ENCODE results near the gene NPB. TPM values are rescaled to one million over a fixed set of nuclear protein-coding genes. Genes with fewer than 3 reads are reported as not detected.

NPB gene
- total and polyA plus RNA-seq, 2 of the 8 experiments (the other 6 are each of a cell fraction or from before 2014, with no cell fraction given): 1.5 to 2.5 TPM

GRCh38 chr17:81869221-81870130 lies 32.6 kb upstream of the NPB start:
- CTCF ChIA-PET (ENCODE audit: partially characterized antibody): interaction anchor here (0.7 to 2.9 kb wide), 54 partner anchors 9 to 207 kb away, joined by 3 to 24 read pairs (median 4); partner anchors contain the start of genes MRPL12, MYADML2, NPB and PCYT2
- H3K79me2 ChIP-seq (ENCODE audit: control insufficient read depth in 1 of 2, insufficient read depth in 2 of 2, low read length in 2 of 2): peaks cover 4% of the 10 kb centered on the region in 2 experiments; a peak in 2 of 4 replicates
- POLR2A ChIA-PET (ENCODE audit: partially characterized antibody): interaction anchor here (0.7 to 6.6 kb wide), 37 partner anchors 9 to 184 kb away, joined by 3 to 41 read pairs (median 5); partner anchors contain the start of genes ALYREF, ANAPC11, CENPX and DCXR
- no peak for TF ChIP-seq CTBP2 (IDR thresholded peaks at IDR 0.05; ENCODE audit: borderline replicate concordance, insufficient read depth, insufficient read length, low read length)
- TF ChIP-seq POLR2A (IDR thresholded peaks at IDR 0.05; ENCODE audit: control extremely low read depth in 1 of 2, low read depth in 2 of 2, low read length in 2 of 2): no peak; a peak in 2 of 3 replicates
- no peak for TF ChIP-seq RFX5 (IDR thresholded peaks at IDR 0.05; ENCODE audit: borderline replicate concordance, low read depth, low read length)
- TF ChIP-seq CTCF (IDR thresholded peaks at IDR 0.05; ENCODE audit: control extremely low read depth in 1 of 3, insufficient read depth in 1 of 3, low read depth in 1 of 3, low read length in 3 of 3): peak; percentile 72 to 76 (median 76)
- no peak for TF ChIP-seq ATF3 (IDR thresholded peaks at IDR 0.05; ENCODE audit: insufficient read depth, low read depth, low read length)
- no peak for TF ChIP-seq TAF1 (IDR thresholded peaks at IDR 0.05; ENCODE audit: low read depth, low read length)
- TF ChIP-seq HDAC6 (IDR thresholded peaks at IDR 0.05; ENCODE audit: low read depth, low read length): no peak

More at GRCh38 chr17:81869221-81870130, 32.6 kb upstream of the NPB start:
- FAIRE-seq (no peak), DNase-seq (ENCODE audit: low read depth in 1 of 2, low spot score in 2 of 2) (peak in 1 of 2 experiments; percentile 90)
- Histone ChIP-seq H3K14ac (ENCODE audit: insufficient read length) (no peak overlapping the region), H4K20me1 (replicated peaks in 1 of 2; ENCODE audit: control insufficient read depth in 1 of 2, insufficient read depth in 2 of 2, low read length in 2 of 2) (peaks cover 6 to 33% of the 10 kb centered on the region in 2 experiments), H3K18ac (ENCODE audit: extremely low read depth, low read length) (no peak overlapping the region; the same call in 1 of the 2 replicates), H3K4me3 (ENCODE audit: extremely low read depth in 1 of 4, insufficient read depth in 2 of 4, low read depth in 3 of 4, low read length in 4 of 4) (peak overlapping the region; percentile 63 to 79 (median 76); a peak in 7 of 8 replicates), H3K56ac (replicated peaks; ENCODE audit: insufficient read length, low read depth, low read length) (peak overlapping the region; percentile 2), H3K79me1 (ENCODE audit: low read depth, low read length) (peaks cover 2% of the 10 kb centered on the region; the same call in 1 of the 2 replicates), H4K5ac (ENCODE audit: insufficient read length, low read depth, low read length) (peak overlapping the region; percentile 63), H3K27me3 (replicated peaks in 1 of 4; ENCODE audit: control insufficient read depth in 3 of 4, extremely low read depth in 1 of 4, insufficient read depth in 3 of 4, low read length in 3 of 4) (no peaks in the 10 kb centered on the region), H4K91ac (replicated peaks; ENCODE audit: insufficient read length, low read length) (peak overlapping the region; percentile 40), H3K4me1 (replicated peaks in 1 of 4; ENCODE audit: control insufficient read depth in 3 of 4, insufficient read depth in 4 of 4, low read length in 3 of 4) (peaks cover 0 to 31% (median 21%) of the 10 kb centered on the region in 4 experiments; a peak in 6 of 7 replicates), H3K23me2 (ENCODE audit: low read depth, low read length) (peaks cover 12% of the 10 kb centered on the region; the same call in 1 of the 2 replicates), H2BK20ac (ENCODE audit: low read length) (no peak overlapping the region), H3K4me2 (ENCODE audit: insufficient read depth in 1 of 2, low read depth in 2 of 2, low read length in 2 of 2) (peak overlapping the region; percentile 75 to 76), H2AFZ (ENCODE audit: low read length) (no peak overlapping the region), H3K36me3 (ENCODE audit: control insufficient read depth in 2 of 4, insufficient read depth in 4 of 4, low read length in 3 of 4) (peaks cover 0 to 15% (median 5%) of the 10 kb centered on the region in 4 experiments; a peak in 4 of 8 replicates), H2BK120ac (replicated peaks; ENCODE audit: low read depth, low read length) (no peak overlapping the region), H2BK12ac (ENCODE audit: low read depth, low read length) (no peak overlapping the region), H2BK5ac (ENCODE audit: low read depth, low read length) (no peak overlapping the region), H3K4ac (replicated peaks; ENCODE audit: insufficient read length, low read depth, low read length) (no peak overlapping the region), H3K9ac (replicated peaks in 1 of 4; ENCODE audit: extremely low read depth in 1 of 4, low read depth in 3 of 4, low read length in 3 of 4) (no peak overlapping the region), H3K9me3 (ENCODE audit: insufficient read depth in 2 of 2, low read depth in 1 of 2, low read length in 1 of 2) (no peaks in the 10 kb centered on the region), H4K8ac (ENCODE audit: extremely low read depth, insufficient read depth, low read length) (peak overlapping the region; percentile 75), H2AK5ac (ENCODE audit: low read depth, low read length) (no peak overlapping the region; the same call in 1 of the 2 replicates), H3K23ac (ENCODE audit: insufficient read length) (no peak overlapping the region), H2BK15ac (ENCODE audit: low read length) (no peak overlapping the region), H3K27ac (ENCODE audit: low read depth, low read length) (no peak overlapping the region)
- WGBS, 2 experiments (ENCODE audit: extremely low coverage in 1 of 2, insufficient coverage in 1 of 2, insufficient read length in 1 of 2, insufficient replicate concordance in 2 of 2, low coverage in 1 of 2, low lambda C conversion rate in 2 of 2, missing lambda C conversion rate in 1 of 2): 60% methylated on average over 49 of the region's 52 CpGs; no CpG with 5 or more reads in 1 of the 2 experiments
